GM21737 (cell line): ENCODE measurements around the gene CBX8.
"Not testable (repeated sequence)": the region's sequence is repeated elsewhere in the genome, so short reads cannot be mapped to it uniquely, and the experiment has no call there.

Experiments
- ATAC-seq: cut with Tn5 transposase; IDR thresholded peaks from one replicate; pipeline ENCODE4 v1.9.1; 2021; ENCODE audit warnings: mild to moderate bottlenecking, moderate library complexity; ENCODE audit not compliant: unreplicated experiment

CBX8 gene

GRCh38 chr17:79781736-79782575 is 14.9 kb downstream of the CBX8 start:
- ATAC-seq, result no peak

- no peak for ATAC-seq
Observed at GRCh38 chr17:79781012-79781650, 15.7 kb downstream of the CBX8 start.

GRCh38 chr17:79779661-79780365 is 17.1 kb downstream of the CBX8 start:
- ATAC-seq, result no peak

- ATAC-seq, result no peak
Observed at GRCh38 chr17:79779084-79779529, 17.8 kb downstream of the CBX8 start.

GRCh38 chr17:79778504-79779083 is 18.3 kb downstream of the CBX8 start:
- ATAC-seq, result no peak

GRCh38 chr17:79777894-79778503 is 18.9 kb downstream of the CBX8 start, which contains the start of gene CBX2:
CBX2 (plus strand) TSS chr17:79778148; CDS start chr17:79778236, 88 bp downstream.
- peak; percentile 54 for ATAC-seq

GRCh38 chr17:79777120-79777893 is 19.6 kb downstream of the CBX8 start:
- ATAC-seq, result no peak

GRCh38 chr17:79776376-79777119 is 20.3 kb downstream of the CBX8 start:
- ATAC-seq, result no peak

- no peak for ATAC-seq
Observed at GRCh38 chr17:79775632-79776031, 21.2 kb downstream of the CBX8 start.

- no peak for ATAC-seq
Observed at GRCh38 chr17:79774561-79774975, 22.3 kb downstream of the CBX8 start.

- not testable (repeated sequence) for ATAC-seq
Observed at GRCh38 chr17:79772726-79773125, 24.2 kb downstream of the CBX8 start.

GRCh38 chr17:79771276-79771675 is 25.6 kb downstream of the CBX8 start:
- no peak for ATAC-seq

- no peak for ATAC-seq
Observed at GRCh38 chr17:79769570-79770506, 27.0 kb downstream of the CBX8 start.

GRCh38 chr17:79765708-79766107 is 31.2 kb downstream of the CBX8 start:
- no peak for ATAC-seq

GRCh38 chr17:79761894-79762589 is 34.8 kb downstream of the CBX8 start:
- ATAC-seq, result no peak

GRCh38 chr17:79760197-79760906 is 36.5 kb downstream of the CBX8 start:
- ATAC-seq, result no peak

GRCh38 chr17:79758271-79758670 is 38.6 kb downstream of the CBX8 start:
- ATAC-seq, result no peak
